Measurements from ENCODE around the gene ADAM15.

DNA sequence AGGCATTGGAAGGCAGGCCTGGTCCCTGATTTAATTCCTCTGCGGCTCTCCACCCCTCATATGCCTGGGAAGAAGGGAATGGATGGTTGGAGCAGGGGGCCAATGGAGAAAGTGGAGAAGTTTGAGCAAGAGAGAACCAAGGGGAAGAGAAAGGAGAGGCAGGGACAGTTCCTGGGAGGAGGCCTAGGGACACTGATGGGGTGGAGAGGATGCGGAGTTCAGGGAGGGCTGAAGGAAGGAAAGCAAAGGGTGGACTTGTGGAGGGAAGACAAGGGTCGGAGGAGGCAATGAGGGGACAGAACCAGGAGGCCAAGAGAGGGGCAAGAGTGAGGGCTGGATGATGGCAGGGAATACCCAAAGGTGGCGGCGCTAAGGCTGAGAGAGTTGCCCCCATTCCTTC lies 41.4 kb upstream of the ADAM15 start:
- TF ChIP-seq, protein P1, sequence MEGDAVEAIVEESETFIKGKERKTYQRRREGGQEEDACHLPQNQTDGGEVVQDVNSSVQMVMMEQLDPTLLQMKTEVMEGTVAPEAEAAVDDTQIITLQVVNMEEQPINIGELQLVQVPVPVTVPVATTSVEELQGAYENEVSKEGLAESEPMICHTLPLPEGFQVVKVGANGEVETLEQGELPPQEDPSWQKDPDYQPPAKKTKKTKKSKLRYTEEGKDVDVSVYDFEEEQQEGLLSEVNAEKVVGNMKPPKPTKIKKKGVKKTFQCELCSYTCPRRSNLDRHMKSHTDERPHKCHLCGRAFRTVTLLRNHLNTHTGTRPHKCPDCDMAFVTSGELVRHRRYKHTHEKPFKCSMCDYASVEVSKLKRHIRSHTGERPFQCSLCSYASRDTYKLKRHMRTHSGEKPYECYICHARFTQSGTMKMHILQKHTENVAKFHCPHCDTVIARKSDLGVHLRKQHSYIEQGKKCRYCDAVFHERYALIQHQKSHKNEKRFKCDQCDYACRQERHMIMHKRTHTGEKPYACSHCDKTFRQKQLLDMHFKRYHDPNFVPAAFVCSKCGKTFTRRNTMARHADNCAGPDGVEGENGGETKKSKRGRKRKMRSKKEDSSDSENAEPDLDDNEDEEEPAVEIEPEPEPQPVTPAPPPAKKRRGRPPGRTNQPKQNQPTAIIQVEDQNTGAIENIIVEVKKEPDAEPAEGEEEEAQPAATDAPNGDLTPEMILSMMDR (IDR thresholded peaks at IDR 0.05): no peak
- TF ChIP-seq POLR2A (IDR thresholded peaks at IDR 0.05): no peak

Measured in uterus (tissue), 2 donors.